Measurements from ENCODE around the gene CAMTA1. TPM values are rescaled to one million over a fixed set of nuclear protein-coding genes. Genes with fewer than 3 reads are reported as not detected.
"Not testable (repeated sequence)": the region's sequence is repeated elsewhere in the genome, so short reads cannot be mapped to it uniquely, and the experiment has no call there.

CAMTA1 gene
- total RNA-seq, 1 donor from 2014 or later, result 77.6 TPM

GRCh38 chr1:6918186-6918924 is 133.1 kb downstream of the CAMTA1 start:
- Histone ChIP-seq H3K9me3 (ENCODE audit: insufficient read depth, low read depth, low read length) (peaks cover 3% of the 10 kb centered on the region), H3K79me2 (ENCODE audit: insufficient read depth, low read length) (no peaks in the 10 kb centered on the region), H3K27me3 (ENCODE audit: insufficient read depth, low read length) (peaks cover 4% of the 10 kb centered on the region), H3K4me1 (ENCODE audit: insufficient read depth, low read length) (peaks cover 2% of the 10 kb centered on the region), H3K36me3 (ENCODE audit: insufficient read depth, low read length) (no peaks in the 10 kb centered on the region), H2AFZ (ENCODE audit: low read depth, low read length) (no peak overlapping the region), H4K20me1 (ENCODE audit: insufficient read depth, low read length) (no peaks in the 10 kb centered on the region), H3K9ac (ENCODE audit: low read length) (no peak overlapping the region), H3K4me3 (ENCODE audit: insufficient read depth, low read depth, low read length) (no peak overlapping the region), H3K27ac (ENCODE audit: low read depth, low read length) (no peak overlapping the region), H3K4me2 (ENCODE audit: low read length) (no peak overlapping the region)
- DNase-seq (ENCODE audit: low read depth) (peak; percentile 72), FAIRE-seq (no peak)
- peaks cover 13% of the 10 kb centered on the region for H3K27me3 Mint-ChIP-seq (ENCODE audit: low read depth, unreplicated experiment)
- H3K9me3 Mint-ChIP-seq (ENCODE audit: unreplicated experiment), result peaks cover 23% of the 10 kb centered on the region
- H3K4me3 Mint-ChIP-seq (ENCODE audit: unreplicated experiment), result no peak overlapping the region
- H3K4me1 Mint-ChIP-seq (ENCODE audit: low read depth, unreplicated experiment), result no peaks in the 10 kb centered on the region
- TF ChIP-seq CTCF (IDR thresholded peaks at IDR 0.05; ENCODE audit: insufficient read depth, low read depth, low read length) (no peak), EZH2 (IDR thresholded peaks at IDR 0.05; ENCODE audit: insufficient read depth, low read length) (no peak)
- H3K27ac Mint-ChIP-seq (ENCODE audit: unreplicated experiment), result no peak overlapping the region
- H3K36me3 Mint-ChIP-seq (ENCODE audit: low read depth, unreplicated experiment), result peaks cover 3% of the 10 kb centered on the region

GRCh38 chr1:6918925-6919511 is 133.8 kb downstream of the CAMTA1 start:
- Mint-ChIP-seq H3K27ac (ENCODE audit: unreplicated experiment) (no peak overlapping the region), H3K9me3 (ENCODE audit: unreplicated experiment) (peaks cover 20% of the 10 kb centered on the region), H3K36me3 (ENCODE audit: low read depth, unreplicated experiment) (peaks cover 3% of the 10 kb centered on the region), H3K27me3 (ENCODE audit: low read depth, unreplicated experiment) (peaks cover 15% of the 10 kb centered on the region), H3K4me3 (ENCODE audit: unreplicated experiment) (no peak overlapping the region), H3K4me1 (ENCODE audit: low read depth, unreplicated experiment) (no peaks in the 10 kb centered on the region)
- Histone ChIP-seq H3K79me2 (ENCODE audit: insufficient read depth, low read length) (no peaks in the 10 kb centered on the region), H3K36me3 (ENCODE audit: insufficient read depth, low read length) (no peaks in the 10 kb centered on the region), H3K4me3 (ENCODE audit: insufficient read depth, low read depth, low read length) (no peak overlapping the region), H2AFZ (ENCODE audit: low read depth, low read length) (no peak overlapping the region), H3K9me3 (ENCODE audit: insufficient read depth, low read depth, low read length) (no peaks in the 10 kb centered on the region), H3K9ac (ENCODE audit: low read length) (no peak overlapping the region), H3K4me1 (ENCODE audit: insufficient read depth, low read length) (peaks cover 2% of the 10 kb centered on the region), H3K4me2 (ENCODE audit: low read length) (no peak overlapping the region), H3K27me3 (ENCODE audit: insufficient read depth, low read length) (peaks cover 4% of the 10 kb centered on the region), H4K20me1 (ENCODE audit: insufficient read depth, low read length) (no peaks in the 10 kb centered on the region), H3K27ac (ENCODE audit: low read depth, low read length) (no peak overlapping the region)
- DNase-seq (ENCODE audit: low read depth), result peak; percentile 3
- TF ChIP-seq EZH2 (IDR thresholded peaks at IDR 0.05; ENCODE audit: insufficient read depth, low read length) (no peak), CTCF (IDR thresholded peaks at IDR 0.05; ENCODE audit: insufficient read depth, low read depth, low read length) (no peak)
- FAIRE-seq, result no peak

- H3K27me3 Mint-ChIP-seq (ENCODE audit: low read depth, unreplicated experiment), result peaks cover 10% of the 10 kb centered on the region
- not testable (repeated sequence) for FAIRE-seq; H3K4me3 ChIP-seq (ENCODE audit: insufficient read depth, low read depth, low read length); H3K79me2 ChIP-seq (ENCODE audit: insufficient read depth, low read length); H2AFZ ChIP-seq (ENCODE audit: low read depth, low read length); H4K20me1 ChIP-seq (ENCODE audit: insufficient read depth, low read length); H3K27ac ChIP-seq (ENCODE audit: low read depth, low read length); H3K4me2 ChIP-seq (ENCODE audit: low read length); H3K9me3 ChIP-seq (ENCODE audit: insufficient read depth, low read depth, low read length); H3K36me3 Mint-ChIP-seq (ENCODE audit: low read depth, unreplicated experiment); DNase-seq (ENCODE audit: low read depth); H3K4me3 Mint-ChIP-seq (ENCODE audit: unreplicated experiment); H3K36me3 ChIP-seq (ENCODE audit: insufficient read depth, low read length); H3K9ac ChIP-seq (ENCODE audit: low read length); H3K4me1 Mint-ChIP-seq (ENCODE audit: low read depth, unreplicated experiment); H3K4me1 ChIP-seq (ENCODE audit: insufficient read depth, low read length); H3K27ac Mint-ChIP-seq (ENCODE audit: unreplicated experiment)
- H3K9me3 Mint-ChIP-seq (ENCODE audit: unreplicated experiment), result peaks cover 16% of the 10 kb centered on the region
- peaks cover 15% of the 10 kb centered on the region for H3K27me3 ChIP-seq (ENCODE audit: insufficient read depth, low read length)
These were observed 136.3 kb downstream of the CAMTA1 start for GRCh38 chr1:6921506-6921905.

All from astrocyte (in vitro differentiated cells and primary cell).